Activated CD8-positive, alpha-beta T cell treated with anti-CD3 and anti-CD28 coated beads for 36 hours (primary cell): ENCODE results near the gene ANGPT4. TPM values are rescaled to one million over a fixed set of nuclear protein-coding genes. Genes with fewer than 3 reads are reported as not detected.

Source experiments
- ATAC-seq: fragments of 200-7000 bp; cut with Tn5 transposase; one replicate; pipeline ENCODE4 v1.10.0; 2021; ENCODE audit warnings: mild to moderate bottlenecking, moderate library complexity
- CTCF ChIA-PET: fragments of 350-600 bp; sonication (Branson Sonifier 250); formaldehyde crosslinking; loops from one replicate; lab custom pipeline; 2021; ENCODE audit warnings: antibody characterized with exemption; lab: Charles Lee
- POLR2A ChIA-PET: fragments of 350-600 bp; sonication (Branson Sonifier 250); formaldehyde crosslinking; loops from one replicate; lab custom pipeline; 2021; ENCODE audit warnings: antibody characterized with exemption; lab: Charles Lee
- DNase-seq: peaks from one replicate; pipeline ENCODE4 v3.0.0-alpha.2; 2020
- H3K27ac Mint-ChIP-seq: one replicate; pipeline ENCODE4 v1.8.0; 2021; ENCODE audit warnings: mild to moderate bottlenecking, mixed read lengths
- H3K27me3 Mint-ChIP-seq: one replicate; pipeline ENCODE4 v1.8.0; 2021; ENCODE audit warnings: mixed read lengths
- H3K36me3 Mint-ChIP-seq: one replicate; pipeline ENCODE4 v1.8.0; 2021; ENCODE audit warnings: low read depth, mixed read lengths
- H3K4me1 Mint-ChIP-seq: one replicate; pipeline ENCODE4 v1.8.0; 2021; ENCODE audit warnings: low read depth, mixed read lengths
- H3K4me3 Mint-ChIP-seq: one replicate; pipeline ENCODE4 v1.8.0; 2021; ENCODE audit warnings: mild to moderate bottlenecking, moderate library complexity, mixed read lengths
- H3K9me3 Mint-ChIP-seq: one replicate; pipeline ENCODE4 v1.8.0; 2021; ENCODE audit warnings: mixed read lengths
- CTCF ChIP-seq: fragments of 200-600 bp; IDR thresholded peaks from one replicate; pipeline ENCODE4 v1.8.0; 2022; ENCODE audit warnings: antibody characterized with exemption, mild to moderate bottlenecking
- intact Hi-C: fragments of 100-400 bp; cut with micrococcal nuclease; formaldehyde crosslinking; loops from one replicate; pipeline ENCODE4 v1.10.0; 2022
- total RNA-seq, 2 experiments: library from RNA; stranded (reverse); gene quantifications; one replicate each; pipeline ENCODE4 v1.2.3, GENCODE V29; 2021

The ANGPT4 gene
- total RNA-seq, 2 experiments from 2014 or later, result not detected

GRCh38 chr20:919491-919916, 3.4 kb upstream of the ANGPT4 start:
- no peak for TF ChIP-seq CTCF
- intact Hi-C loops, result no loop called here
- POLR2A ChIA-PET, result no interaction called here
- DNase-seq (no peak), ATAC-seq (no peak)
- Mint-ChIP-seq H3K4me1 (no peaks in the 10 kb centered on the region), H3K9me3 (no peaks in the 10 kb centered on the region), H3K36me3 (no peaks in the 10 kb centered on the region), H3K27ac (no peak overlapping the region), H3K27me3 (peaks cover 2% of the 10 kb centered on the region), H3K4me3 (no peak overlapping the region)
- CTCF ChIA-PET, result no interaction called here

GRCh38 chr20:917416-917815, 1.3 kb upstream of the ANGPT4 start:
- CTCF ChIA-PET, result interaction anchor here (2.1 kb wide), 1 partner anchor 99 kb away, joined by 4 read pairs; no protein-coding TSS in a partner anchor
- Mint-ChIP-seq H3K27ac (no peak overlapping the region), H3K9me3 (no peaks in the 10 kb centered on the region), H3K4me3 (no peak overlapping the region), H3K4me1 (no peaks in the 10 kb centered on the region), H3K36me3 (no peaks in the 10 kb centered on the region), H3K27me3 (peaks cover 2% of the 10 kb centered on the region)
- intact Hi-C loops, result no loop called here
- ATAC-seq, result no peak
- POLR2A ChIA-PET, result no interaction called here
- DNase-seq, result no peak
- TF ChIP-seq CTCF, result no peak

GRCh38 chr20:916825-917224, 691 bp upstream of the ANGPT4 start:
- Mint-ChIP-seq H3K27ac (no peak overlapping the region), H3K4me1 (no peaks in the 10 kb centered on the region), H3K4me3 (no peak overlapping the region), H3K36me3 (no peaks in the 10 kb centered on the region), H3K9me3 (no peaks in the 10 kb centered on the region), H3K27me3 (peaks cover 2% of the 10 kb centered on the region)
- ChIA-PET CTCF (interaction anchor here (0.5 to 2.1 kb wide), 2 partner anchors 98 to 518 kb away, joined by 3 to 4 read pairs; no protein-coding TSS in a partner anchor), POLR2A (no interaction called here)
- no peak for ATAC-seq
- no peak for DNase-seq
- intact Hi-C loops, result no loop called here
- TF ChIP-seq CTCF, result no peak

GRCh38 chr20:914727-915498, 1.2 kb downstream of the ANGPT4 start:
- H3K36me3 Mint-ChIP-seq, result no peaks in the 10 kb centered on the region

More at GRCh38 chr20:914727-915498, 1.2 kb downstream of the ANGPT4 start:
- intact Hi-C loops, result no loop called here
- Mint-ChIP-seq H3K4me1 (no peaks in the 10 kb centered on the region), H3K27me3 (peaks cover 2% of the 10 kb centered on the region), H3K4me3 (no peak overlapping the region), H3K27ac (no peak overlapping the region), H3K9me3 (no peaks in the 10 kb centered on the region)
- DNase-seq (no peak), ATAC-seq (no peak)
- ChIA-PET CTCF (interaction anchor here (1.5 kb wide), 1 partner anchor 99 kb away, joined by 4 read pairs; no protein-coding TSS in a partner anchor), POLR2A (no interaction called here)
- no peak for TF ChIP-seq CTCF
